ENCODE results near the gene DLG2. TPM values are rescaled to one million over a fixed set of nuclear protein-coding genes. Genes with fewer than 3 reads are reported as not detected.
"Not testable (repeated sequence)": the region's sequence is repeated elsewhere in the genome, so short reads cannot be mapped to it uniquely, and the experiment has no call there.

The DLG2 gene
- total RNA-seq, 2 experiments from 2014 or later = 1.7 to 2.1 TPM

- H3K4me3 Mint-ChIP-seq = no peak overlapping the region
- peaks cover 43% of the 10 kb centered on the region for H3K36me3 Mint-ChIP-seq (ENCODE audit: low read depth)
- ChIA-PET CTCF (no interaction called here), POLR2A (no interaction called here)
- H3K27ac Mint-ChIP-seq = no peak overlapping the region
- no peaks in the 10 kb centered on the region for H3K9me3 Mint-ChIP-seq (ENCODE audit: low read depth)
- intact Hi-C loops (cut with DNase I, micrococcal nuclease) = no loop called here
- ATAC-seq = no peak
- DNase-seq = no peak
- no peaks in the 10 kb centered on the region for H3K27me3 Mint-ChIP-seq
- H3K4me1 Mint-ChIP-seq = peaks cover 10% of the 10 kb centered on the region
These were observed 7.6 kb upstream of the DLG2 start for GRCh38 chr11:85634747-85635146.

- peaks cover 35% of the 10 kb centered on the region for H3K4me1 Mint-ChIP-seq
These were observed 1.7 kb upstream of the DLG2 start for GRCh38 chr11:85628771-85629341.

GRCh38 chr11:85627998-85628770 lies 1.0 kb upstream of the DLG2 start, which contains the start of gene TMEM126B:
TSS of gene TMEM126B (plus strand) at chr11:85628593. CDS start at chr11:85628608, 15 bp downstream.
- Mint-ChIP-seq H3K4me1 (peaks cover 35% of the 10 kb centered on the region), H3K27ac (peak within 1 kb of the TSS; percentile 100), H3K36me3 (ENCODE audit: low read depth) (peaks cover 18% of the 10 kb centered on the region), H3K27me3 (no peaks in the 10 kb centered on the region), H3K9me3 (ENCODE audit: low read depth) (no peaks in the 10 kb centered on the region), H3K4me3 (peak within 1 kb of the TSS; percentile 98)
- peak; percentile 99 for DNase-seq
- intact Hi-C loops (cut with DNase I, micrococcal nuclease) = loop anchor here (1.0 to 10.0 kb wide), 15 partner anchors 19 to 1409 kb away; partner anchors contain the start of genes HIKESHI (in 2 of the 2), TMEM126A (in 2 of the 2), CCDC83 (in 1 of the 2) and PICALM (in 1 of the 2)
- peak; percentile 95 for ATAC-seq
- POLR2A ChIA-PET = interaction anchor here (0.6 to 2.2 kb wide), 3 partner anchors 20 to 603 kb away, joined by 3 to 16 read pairs (median 6); partner anchors contain the start of gene TMEM126A
- CTCF ChIA-PET = interaction anchor here (0.8 to 1.9 kb wide), 7 partner anchors 10 to 227 kb away, joined by 3 to 6 read pairs (median 3); partner anchors contain the start of genes CCDC83 and TMEM126A

More at GRCh38 chr11:85628771-85629341, 1.7 kb upstream of the DLG2 start:
- Mint-ChIP-seq H3K4me3 (peak overlapping the region; percentile 98), H3K9me3 (ENCODE audit: low read depth) (no peaks in the 10 kb centered on the region), H3K36me3 (ENCODE audit: low read depth) (peaks cover 22% of the 10 kb centered on the region), H3K27ac (peak overlapping the region; percentile 100), H3K27me3 (no peaks in the 10 kb centered on the region)
- CTCF ChIA-PET = interaction anchor here (0.8 to 0.9 kb wide), 2 partner anchors 19 to 226 kb away, joined by 3 to 4 read pairs; partner anchors contain the start of genes CCDC83 and TMEM126A
- peak; percentile 11 for ATAC-seq
- POLR2A ChIA-PET = interaction anchor here (1.2 to 2.2 kb wide), 2 partner anchors 19 to 35 kb away, joined by 6 to 16 read pairs; partner anchors contain the start of gene TMEM126A
- DNase-seq = peak; percentile 58
- intact Hi-C loops (cut with DNase I, micrococcal nuclease) = loop anchor here (1.0 to 10.0 kb wide), 14 partner anchors 18 to 1408 kb away; partner anchors contain the start of genes HIKESHI (in 2 of the 2), TMEM126A (in 2 of the 2), CCDC83 (in 1 of the 2) and PICALM (in 1 of the 2)

GRCh38 chr11:85626496-85626895 lies 648 bp downstream of the DLG2 start:
- no peaks in the 10 kb centered on the region for H3K9me3 Mint-ChIP-seq (ENCODE audit: low read depth)
- ATAC-seq (no peak), DNase-seq (peak; percentile 55)
- peak overlapping the region; percentile 98 for H3K4me3 Mint-ChIP-seq
- ChIA-PET CTCF (interaction anchor here (1.4 to 1.9 kb wide), 2 partner anchors 8 to 29 kb away, joined by 3 to 6 read pairs; no protein-coding TSS in a partner anchor), POLR2A (no interaction called here)
- H3K36me3 Mint-ChIP-seq (ENCODE audit: low read depth) = peaks cover 9% of the 10 kb centered on the region
- H3K27me3 Mint-ChIP-seq = no peaks in the 10 kb centered on the region
- peaks cover 35% of the 10 kb centered on the region for H3K4me1 Mint-ChIP-seq
- peak overlapping the region; percentile 100 for H3K27ac Mint-ChIP-seq
- intact Hi-C loops (cut with DNase I, micrococcal nuclease) = loop anchor here (2.0 to 10.0 kb wide), 4 partner anchors 32 to 1411 kb away; partner anchors contain the start of genes HIKESHI (in 1 of the 2), PRSS23 (in 1 of the 2) and TMEM135 (in 1 of the 2)

- Mint-ChIP-seq H3K27ac (no peak overlapping the region), H3K9me3 (ENCODE audit: low read depth) (no peaks in the 10 kb centered on the region), H3K27me3 (peaks cover 3% of the 10 kb centered on the region), H3K4me1 (peaks cover 15% of the 10 kb centered on the region), H3K36me3 (ENCODE audit: low read depth) (no peaks in the 10 kb centered on the region), H3K4me3 (no peak overlapping the region)
- intact Hi-C loops (cut with DNase I, micrococcal nuclease) = loop anchor here (10.0 kb wide), 2 partner anchors 685 to 1185 kb away; partner anchors contain the start of genes HIKESHI (in 1 of the 2) and PRSS23 (in 1 of the 2)
- CTCF ChIA-PET = interaction anchor here (0.7 to 0.9 kb wide), 2 partner anchors 31 to 47 kb away, joined by 3 read pairs; no protein-coding TSS in a partner anchor
- DNase-seq (no peak), ATAC-seq (peak; percentile 26)
- POLR2A ChIA-PET = no interaction called here
These were observed 6.9 kb downstream of the DLG2 start for GRCh38 chr11:85620256-85620655.

- DNase-seq (peak; percentile 30), ATAC-seq (no peak)
- ChIA-PET POLR2A (no interaction called here), CTCF (no interaction called here)
- peaks cover 3% of the 10 kb centered on the region for H3K27me3 Mint-ChIP-seq
- no peaks in the 10 kb centered on the region for H3K9me3 Mint-ChIP-seq (ENCODE audit: low read depth)
- H3K4me3 Mint-ChIP-seq = no peak overlapping the region
- H3K4me1 Mint-ChIP-seq = peaks cover 11% of the 10 kb centered on the region
- no peaks in the 10 kb centered on the region for H3K36me3 Mint-ChIP-seq (ENCODE audit: low read depth)
- intact Hi-C loops (cut with DNase I, micrococcal nuclease) = no loop called here
- no peak overlapping the region for H3K27ac Mint-ChIP-seq
These were observed 7.6 kb downstream of the DLG2 start for GRCh38 chr11:85619499-85619898.

GRCh38 chr11:85611643-85612042 lies 15.5 kb downstream of the DLG2 start:
- H3K27me3 Mint-ChIP-seq; CTCF ChIA-PET; H3K4me3 Mint-ChIP-seq; DNase-seq; H3K36me3 Mint-ChIP-seq (ENCODE audit: low read depth); ATAC-seq; intact Hi-C loops (cut with DNase I, micrococcal nuclease); H3K9me3 Mint-ChIP-seq (ENCODE audit: low read depth); POLR2A ChIA-PET; H3K4me1 Mint-ChIP-seq; H3K27ac Mint-ChIP-seq: not testable (repeated sequence)

- CTCF ChIA-PET; POLR2A ChIA-PET; H3K27ac Mint-ChIP-seq; ATAC-seq; H3K27me3 Mint-ChIP-seq; H3K9me3 Mint-ChIP-seq (ENCODE audit: low read depth); DNase-seq; H3K4me1 Mint-ChIP-seq; H3K4me3 Mint-ChIP-seq; H3K36me3 Mint-ChIP-seq (ENCODE audit: low read depth); intact Hi-C loops (cut with DNase I, micrococcal nuclease): not testable (repeated sequence)
These were observed 17.9 kb downstream of the DLG2 start for GRCh38 chr11:85609286-85609685.

- H3K4me3 Mint-ChIP-seq; intact Hi-C loops (cut with DNase I, micrococcal nuclease): not testable (repeated sequence)
These were observed 18.5 kb downstream of the DLG2 start for GRCh38 chr11:85608621-85609020.

GRCh38 chr11:85606237-85606636 lies 20.9 kb downstream of the DLG2 start:
- H3K27ac Mint-ChIP-seq; H3K36me3 Mint-ChIP-seq (ENCODE audit: low read depth); intact Hi-C loops (cut with DNase I, micrococcal nuclease); H3K4me3 Mint-ChIP-seq; POLR2A ChIA-PET; ATAC-seq; DNase-seq; H3K9me3 Mint-ChIP-seq (ENCODE audit: low read depth); CTCF ChIA-PET; H3K27me3 Mint-ChIP-seq; H3K4me1 Mint-ChIP-seq: not testable (repeated sequence)

More at GRCh38 chr11:85608621-85609020, 18.5 kb downstream of the DLG2 start:
- H3K27me3 Mint-ChIP-seq; DNase-seq; POLR2A ChIA-PET; H3K36me3 Mint-ChIP-seq (ENCODE audit: low read depth); H3K9me3 Mint-ChIP-seq (ENCODE audit: low read depth); H3K27ac Mint-ChIP-seq; H3K4me1 Mint-ChIP-seq; ATAC-seq: not testable (repeated sequence)
- CTCF ChIA-PET = interaction anchor here (0.6 kb wide), 1 partner anchor 55 kb away, joined by 3 read pairs; no protein-coding TSS in a partner anchor

GRCh38 chr11:85603220-85603619 lies 23.9 kb downstream of the DLG2 start:
- H3K27me3 Mint-ChIP-seq = peaks cover 2% of the 10 kb centered on the region
- H3K36me3 Mint-ChIP-seq (ENCODE audit: low read depth) = no peaks in the 10 kb centered on the region
- POLR2A ChIA-PET = no interaction called here
- H3K27ac Mint-ChIP-seq = no peak overlapping the region
- H3K4me3 Mint-ChIP-seq = no peak overlapping the region
- no peak for DNase-seq
- no peaks in the 10 kb centered on the region for H3K4me1 Mint-ChIP-seq
- intact Hi-C loops (cut with DNase I, micrococcal nuclease) = no loop called here
- H3K9me3 Mint-ChIP-seq (ENCODE audit: low read depth) = no peaks in the 10 kb centered on the region
- no peak for ATAC-seq
- CTCF ChIA-PET = interaction anchor here (0.6 kb wide), 1 partner anchor 253 kb away, joined by 4 read pairs; no protein-coding TSS in a partner anchor
